GM21381 (cell line): ENCODE measurements around the gene TANGO6.
A peak's percentile ranks its signal among the peaks of the same experiment; 100 is the strongest.

Source experiments
- ATAC-seq: cut with Tn5 transposase; IDR thresholded peaks from one replicate; pipeline ENCODE4 v1.9.1; 2021; ENCODE audit warnings: mild to moderate bottlenecking, moderate library complexity; ENCODE audit not compliant: unreplicated experiment

TANGO6 gene

GRCh38 chr16:68860978-68861892 is 17.9 kb downstream of the TANGO6 start:
- ATAC-seq, result no peak

GRCh38 chr16:68866933-68867332 is 23.6 kb downstream of the TANGO6 start:
- peak; percentile 77 for ATAC-seq

DNA sequence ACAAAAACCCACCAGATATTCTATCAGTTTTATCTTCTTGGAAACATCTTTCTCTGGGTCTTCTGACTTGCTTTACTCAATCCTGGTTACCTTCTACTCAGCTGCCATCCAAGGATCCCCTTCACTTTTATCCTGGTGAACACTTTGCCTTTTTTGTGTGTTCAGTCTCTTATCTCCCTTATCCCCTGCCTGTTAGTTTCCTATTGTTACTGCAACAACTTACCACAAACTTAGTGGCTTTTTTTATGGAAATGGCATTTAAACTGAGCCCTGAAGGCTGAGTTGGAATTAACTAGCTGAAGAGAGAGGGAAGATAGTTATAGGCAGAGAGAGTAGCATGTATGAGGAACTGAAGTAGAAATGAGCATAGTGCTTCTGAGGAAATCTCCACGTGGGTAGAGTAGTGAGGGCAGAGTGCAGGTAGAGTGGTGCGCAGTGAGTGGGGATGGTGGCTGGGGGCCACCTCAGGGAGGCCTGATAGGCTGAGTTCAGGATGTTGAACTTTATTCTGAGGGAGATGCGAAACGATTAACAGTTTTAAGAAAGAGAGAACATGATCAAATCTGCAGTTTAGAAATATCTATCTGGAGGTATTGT is 26.3 kb downstream of the TANGO6 start:
- no peak for ATAC-seq

GRCh38 chr16:68873635-68874471 is 30.5 kb downstream of the TANGO6 start:
- ATAC-seq, result no peak

GRCh38 chr16:68875871-68876270 is 32.5 kb downstream of the TANGO6 start:
- no peak for ATAC-seq

- no peak for ATAC-seq
Measured at GRCh38 chr16:68883685-68884084, 40.4 kb downstream of the TANGO6 start.

DNA sequence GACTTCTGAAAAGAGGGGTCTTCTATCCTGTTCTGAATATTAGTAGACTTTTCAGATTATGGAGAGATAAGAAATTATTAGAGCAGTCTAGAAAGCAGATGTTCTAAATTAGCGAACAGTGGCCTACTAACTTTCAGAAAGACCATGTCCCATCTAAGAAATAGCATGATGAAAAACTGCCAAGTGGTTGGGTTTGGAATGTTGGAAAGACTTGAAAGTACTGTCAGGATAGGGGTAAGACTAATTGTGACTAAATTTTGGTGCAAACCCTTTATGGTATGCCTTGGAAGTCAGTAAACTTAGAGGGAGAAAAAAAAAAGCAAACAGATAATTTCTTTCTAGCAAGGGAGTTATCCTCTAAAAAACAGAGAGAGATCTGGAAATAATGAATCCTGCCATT is 41.1 kb downstream of the TANGO6 start:
- no peak for ATAC-seq

- ATAC-seq, result no peak
Measured at GRCh38 chr16:68884861-68885720, 41.8 kb downstream of the TANGO6 start.

DNA sequence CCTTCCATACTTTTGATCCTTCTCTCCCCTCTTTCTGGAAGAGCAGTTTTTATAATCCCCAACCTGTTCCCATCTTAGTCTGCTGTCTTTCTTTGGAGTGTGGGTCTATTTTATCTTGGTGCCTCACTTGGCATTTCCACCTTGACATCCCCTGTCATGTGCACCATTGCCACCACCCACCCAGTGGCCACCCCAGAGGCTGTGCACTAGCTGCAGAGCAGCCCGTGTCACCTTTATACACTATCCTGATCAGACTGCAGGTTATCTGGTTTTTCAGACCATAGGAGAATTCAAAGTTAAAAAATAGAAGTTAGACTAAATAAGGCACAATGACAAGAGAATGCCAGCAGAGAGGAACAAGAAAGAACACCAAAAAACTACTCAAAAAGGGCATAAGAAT is 43.8 kb downstream of the TANGO6 start:
- no peak for ATAC-seq

DNA sequence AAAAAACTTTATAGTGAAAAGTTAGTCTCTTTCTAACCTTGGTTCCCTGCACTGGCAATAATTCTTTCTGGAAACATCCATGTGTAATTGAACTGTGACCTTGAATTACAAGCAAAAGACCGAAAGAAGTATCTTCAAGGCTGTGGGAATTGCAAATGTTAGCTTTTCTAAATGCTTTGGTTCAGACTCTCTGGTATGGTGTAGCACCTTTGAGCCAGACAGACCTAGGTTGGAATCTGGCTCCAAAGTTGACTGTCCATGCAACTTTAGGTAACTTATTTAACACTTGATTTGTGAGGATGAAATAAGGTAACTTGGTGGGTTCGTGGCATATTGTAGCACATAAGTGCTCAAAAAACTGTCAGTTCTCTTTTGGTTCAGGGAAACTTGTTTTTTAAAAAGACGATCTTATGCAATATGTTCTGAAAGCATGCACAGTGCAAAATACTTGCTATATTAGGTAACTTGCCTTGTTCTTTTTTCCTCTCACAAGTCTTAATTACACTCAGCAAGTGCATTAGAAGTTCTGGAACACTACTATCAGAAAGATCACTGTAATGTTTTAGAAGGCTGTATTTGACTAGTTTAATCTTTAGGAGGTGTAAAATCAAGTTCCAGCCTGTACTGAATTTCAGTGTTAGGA is 46.3 kb downstream of the TANGO6 start:
- no peak for ATAC-seq

DNA sequence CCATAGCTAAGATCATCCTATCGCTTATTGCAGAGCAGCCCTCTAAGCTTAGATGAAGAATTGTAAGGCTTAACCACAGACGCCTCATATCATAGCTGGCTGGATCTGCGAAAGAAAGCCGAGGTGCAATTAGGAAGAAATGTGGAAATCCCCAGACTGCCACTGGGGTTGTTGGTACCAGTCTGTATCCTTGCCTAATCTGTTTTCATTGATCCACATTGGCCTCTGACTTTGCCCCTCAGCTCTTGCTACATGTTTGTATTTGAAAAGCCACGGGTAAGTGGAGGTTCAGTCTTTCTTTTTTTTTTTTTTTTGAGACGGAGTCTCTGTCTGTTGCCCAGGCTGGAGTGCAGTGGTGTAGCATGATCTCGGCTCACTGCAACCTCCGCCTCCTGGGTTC is 48.9 kb downstream of the TANGO6 start:
- ATAC-seq, result no peak

DNA sequence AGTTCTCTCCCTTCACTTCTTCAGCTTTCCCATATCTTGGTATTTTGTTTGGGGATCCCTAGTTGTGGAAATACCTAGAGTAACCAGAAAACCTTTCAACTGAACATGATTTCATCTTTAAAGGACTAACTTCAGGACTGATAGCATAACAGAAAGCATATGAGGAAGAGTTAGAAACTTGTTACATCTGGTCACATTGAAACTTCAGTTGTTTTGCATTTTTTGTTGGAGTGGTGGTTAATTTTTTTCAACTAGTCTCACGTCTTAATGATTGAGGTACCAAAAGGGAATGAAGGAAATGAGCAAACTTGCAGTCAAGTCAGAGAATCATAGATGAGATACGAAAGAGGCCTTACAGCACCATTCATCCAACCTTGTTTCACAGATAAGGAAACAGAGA is 49.6 kb downstream of the TANGO6 start:
- no peak for ATAC-seq

DNA sequence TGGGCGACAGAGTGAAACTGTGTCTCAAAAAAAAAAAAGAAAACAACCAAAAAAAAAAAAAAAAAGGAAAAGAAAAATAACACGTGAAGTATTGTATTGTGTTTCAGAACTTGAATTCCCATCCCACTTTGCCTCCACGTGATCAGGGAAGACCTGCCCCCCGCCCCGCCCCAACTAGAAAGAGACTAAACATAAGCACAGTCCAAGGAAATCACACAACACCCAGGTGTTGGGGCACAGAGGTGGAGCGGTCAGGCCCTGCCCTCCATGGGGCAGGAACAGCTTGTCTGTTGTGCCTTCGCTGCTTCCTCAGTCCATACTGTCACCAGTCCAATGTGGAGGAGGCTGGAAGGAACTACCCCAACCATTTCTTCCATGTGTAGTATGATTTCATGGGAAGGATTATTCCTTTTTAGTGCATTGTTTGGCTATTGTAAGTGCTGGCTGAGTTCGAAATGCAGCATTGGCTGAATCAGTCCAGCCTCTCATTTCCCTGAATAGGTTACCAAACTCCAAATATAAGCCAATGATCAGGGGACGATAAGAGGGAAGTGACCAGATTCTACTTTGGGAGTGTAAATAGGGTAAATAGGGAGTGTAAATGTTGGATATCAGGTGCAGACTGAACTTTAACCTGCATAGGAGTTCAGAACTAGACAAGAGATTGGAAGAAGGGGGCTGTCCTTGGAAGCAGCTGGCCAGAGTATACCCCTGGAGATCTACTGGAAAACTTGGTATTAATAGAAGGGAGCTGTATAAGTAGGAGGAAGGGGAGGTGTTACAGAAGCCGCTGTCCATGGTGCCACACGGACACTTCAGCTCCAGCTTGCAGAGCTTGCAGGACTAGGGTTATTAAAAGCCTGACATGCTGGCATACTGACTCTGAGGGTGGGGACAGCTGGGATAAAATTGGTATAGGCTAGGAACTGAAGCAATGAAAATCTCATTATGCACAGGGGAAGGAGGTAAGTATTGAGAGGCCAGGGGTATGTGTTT is 50.7 kb downstream of the TANGO6 start:
- ATAC-seq, result no peak

DNA sequence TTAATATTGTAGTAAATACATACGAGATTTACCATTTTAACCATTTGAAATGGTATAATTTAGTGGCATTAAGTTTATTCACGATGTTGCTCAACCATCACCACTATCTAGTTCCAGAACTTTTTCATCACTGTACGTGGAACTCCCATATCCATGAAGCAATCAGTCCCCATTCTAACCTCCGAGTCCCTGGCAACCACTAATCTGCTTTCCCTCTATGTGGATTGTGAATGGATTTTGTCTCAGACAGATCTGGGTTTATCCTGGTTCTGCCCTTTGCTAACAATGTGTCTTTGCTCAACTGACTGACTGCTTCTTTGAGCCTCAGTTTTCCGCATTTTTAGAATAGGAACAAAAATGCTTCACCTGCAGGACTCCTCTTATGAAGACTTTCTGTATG is 51.4 kb downstream of the TANGO6 start:
- no peak for ATAC-seq

DNA sequence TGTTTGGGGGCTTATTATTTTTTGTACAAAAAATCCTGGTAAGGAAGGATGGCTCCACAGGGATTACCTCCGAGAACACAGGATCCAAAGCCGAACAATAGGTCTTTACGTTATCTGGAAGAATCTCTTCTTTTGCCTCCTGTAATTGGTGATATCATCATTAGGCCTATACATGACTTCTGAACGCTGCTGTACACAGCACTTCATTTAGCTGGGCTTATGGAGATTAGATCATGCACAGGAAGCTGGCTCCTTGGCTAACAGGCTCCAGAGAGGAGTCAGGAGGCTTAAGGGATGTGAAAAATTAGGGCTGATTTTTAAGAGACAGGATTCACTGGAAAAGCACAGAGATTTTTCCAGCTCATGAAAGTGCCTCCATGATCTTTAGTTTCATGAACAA is 54.7 kb downstream of the TANGO6 start:
- no peak for ATAC-seq

DNA sequence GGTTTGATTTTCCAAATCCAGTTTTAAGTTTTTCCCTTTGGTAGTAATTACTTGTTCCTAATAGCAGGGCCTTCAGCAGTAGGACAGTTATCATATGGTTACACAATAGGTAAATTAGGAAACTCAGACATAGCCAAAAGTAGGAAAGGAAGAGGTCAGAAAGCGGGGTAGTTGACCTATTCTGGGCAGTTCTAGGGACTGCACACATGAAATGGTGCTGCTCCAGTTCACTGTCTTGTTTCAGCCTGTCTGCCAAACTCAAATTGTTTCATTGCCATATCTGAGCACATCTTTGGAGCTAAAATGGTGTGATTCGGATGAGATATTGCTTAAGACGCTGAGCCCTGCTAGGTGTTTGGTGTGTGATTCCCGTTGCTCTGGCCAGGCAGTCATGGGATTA is 56.7 kb downstream of the TANGO6 start:
- ATAC-seq, result no peak

DNA sequence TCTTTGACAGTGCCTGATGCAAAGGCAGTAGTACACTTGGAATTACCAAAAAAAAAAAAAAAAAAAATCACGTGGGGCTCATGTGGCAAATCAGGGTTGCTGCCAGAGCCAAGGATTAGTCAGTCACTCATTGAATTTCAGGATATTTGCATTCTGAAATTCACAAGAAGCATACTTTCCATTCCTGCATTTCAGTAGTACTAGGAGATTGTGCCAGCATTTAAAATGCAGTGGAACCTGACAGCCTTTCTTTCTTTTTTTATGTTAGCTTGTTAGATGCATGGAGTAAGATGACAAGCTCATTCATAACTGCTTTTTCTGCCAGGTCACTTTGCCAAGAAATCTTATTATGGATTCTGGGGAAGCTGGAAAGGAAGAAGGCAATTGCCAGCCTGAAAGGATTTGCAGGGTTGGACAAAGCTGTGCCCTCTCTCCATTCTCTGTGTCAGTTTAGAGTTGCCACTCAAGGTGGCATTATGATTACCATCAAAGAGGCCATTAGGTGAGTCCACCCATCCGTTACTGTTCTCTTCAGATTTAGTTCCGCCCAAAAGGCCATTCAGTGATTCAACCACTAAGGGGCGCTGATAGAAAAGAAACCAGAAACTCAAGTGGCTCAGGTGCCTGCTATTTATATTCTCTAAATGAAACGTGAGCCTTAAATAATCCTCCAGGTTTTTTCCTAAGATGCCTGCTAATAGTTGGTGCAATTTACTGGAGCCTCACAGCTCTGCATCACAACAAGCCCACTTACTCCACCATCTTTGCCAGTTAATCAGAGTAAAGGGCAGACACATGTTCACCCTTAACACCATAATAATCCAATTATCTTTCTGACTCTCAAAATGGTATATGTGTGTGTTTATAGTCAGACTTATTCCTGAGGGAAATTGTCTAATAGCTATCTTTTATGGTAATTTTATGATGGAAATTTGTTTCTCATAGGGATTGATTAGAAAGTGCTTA is 59.0 kb downstream of the TANGO6 start:
- ATAC-seq, result no peak

DNA sequence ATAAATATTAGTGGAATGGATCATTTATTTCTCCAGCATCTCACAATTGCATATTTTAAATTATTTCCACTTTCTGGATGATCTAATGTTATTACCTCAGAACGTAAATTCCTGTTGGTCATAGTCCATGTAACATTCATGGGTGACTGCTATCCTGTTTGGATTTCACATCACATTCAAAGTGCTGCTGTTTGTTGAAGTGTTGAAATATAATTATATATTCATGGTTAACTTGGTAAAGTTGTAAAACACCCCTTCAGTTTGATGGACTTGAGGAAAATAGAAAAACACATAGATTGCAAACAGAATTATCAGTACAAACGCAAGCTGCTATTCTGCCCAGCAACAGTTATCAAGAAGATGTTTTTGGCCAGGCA is 59.6 kb downstream of the TANGO6 start:
- no peak for ATAC-seq
